Hepatocyte (in vitro differentiated cells): ENCODE measurements around the gene MEF2B. TPM values are rescaled to one million over a fixed set of nuclear protein-coding genes. Genes with fewer than 3 reads are reported as not detected.

Experiments used
- DNase-seq: peaks from one replicate; pipeline ENCODE4 v3.0.0-alpha.2; 2016; ENCODE audit warnings: low spot score
- H2AFZ ChIP-seq: fragments of 200-600 bp; sonication (generic); 2 replicates; pipeline ENCODE4 v1.6.0; 2016; ENCODE audit warnings: antibody characterized with exemption, mild to moderate bottlenecking
- H3K27ac ChIP-seq: fragments of 200-600 bp; sonication (generic); 2 replicates; pipeline ENCODE4 v1.5.1; 2016; ENCODE audit warnings: mild to moderate bottlenecking
- H3K27me3 ChIP-seq: fragments of 200-600 bp; sonication (generic); 2 replicates; pipeline ENCODE4 v1.6.1; 2016
- H3K36me3 ChIP-seq: fragments of 200-600 bp; sonication (generic); replicated peaks from 2 replicates; pipeline ENCODE4 v1.5.1; 2016; ENCODE audit warnings: low read depth; ENCODE audit not compliant: insufficient read depth
- H3K4me1 ChIP-seq: fragments of 200-600 bp; sonication (generic); 2 replicates; pipeline ENCODE4 v1.5.1; 2016; ENCODE audit warnings: mild to moderate bottlenecking, moderate library complexity; ENCODE audit not compliant: insufficient read depth
- H3K4me2 ChIP-seq: fragments of 200-600 bp; sonication (generic); 2 replicates; pipeline ENCODE4 v1.6.0; 2016
- H3K4me3 ChIP-seq: fragments of 200-600 bp; sonication (generic); 2 replicates; pipeline ENCODE4 v1.5.1; 2016; ENCODE audit warnings: mild to moderate bottlenecking
- H3K79me2 ChIP-seq: fragments of 200-600 bp; sonication (generic); 2 replicates; pipeline ENCODE4 v1.6.0; 2017; ENCODE audit warnings: mild to moderate bottlenecking
- H3K9me2 ChIP-seq: fragments of 200-600 bp; sonication (generic); replicated peaks from 2 replicates; pipeline ENCODE4 v1.6.0; 2017; ENCODE audit warnings: mild to moderate bottlenecking; ENCODE audit not compliant: insufficient read depth
- H3K9me3 ChIP-seq: fragments of 200-600 bp; sonication (generic); 2 replicates; pipeline ENCODE4 v1.5.1; 2016; ENCODE audit warnings: low read depth, mild to moderate bottlenecking
- H4K20me1 ChIP-seq: fragments of 200-600 bp; sonication (generic); 2 replicates; pipeline ENCODE4 v1.6.0; 2016; ENCODE audit warnings: mild to moderate bottlenecking; ENCODE audit not compliant: insufficient read depth, poor library complexity, severe bottlenecking
- EZH2 ChIP-seq: fragments of 200-600 bp; sonication (generic); IDR thresholded peaks from 2 replicates; pipeline ENCODE4 v1.6.1; 2016; ENCODE audit warnings: antibody characterized with exemption, mild to moderate bottlenecking, borderline replicate concordance
- EZH2phosphoT487 ChIP-seq: fragments of 200-600 bp; sonication (generic); IDR thresholded peaks from one replicate; pipeline ENCODE4 v1.6.1; 2018; ENCODE audit warnings: antibody characterized with exemption, mild to moderate bottlenecking, low read depth, moderate library complexity; ENCODE audit not compliant: unreplicated experiment, severe bottlenecking
- WGBS: methylation state at CpG from one replicate; pipeline ENCODE4 v1.1.6; 2016; ENCODE audit warnings: low lambda C conversion rate; ENCODE audit errors: missing lambda C conversion rate; 5-methylcytosine and 5-hydroxymethylcytosine counted together
- polyA plus RNA-seq: library from polyadenylated mRNA; unstranded; fragments of >200 nt; fragmentation: Nextera tagmentation; extraction: Ambion mirVana; gene quantifications from 2 replicates; pipeline ENCODE4 v1.2.1, GENCODE V29; 2016
- total RNA-seq: library from RNA; depleted of rRNA; stranded (reverse); fragments of >200 nt; gene quantifications from 2 replicates; pipeline ENCODE4 v1.2.3, GENCODE V29; 2014
- TF ChIP-seq, protein P1 (sequence below): fragments of 200-600 bp; sonication (generic); IDR thresholded peaks from 2 replicates; pipeline ENCODE4 v1.5.1; 2016; ENCODE audit warnings: antibody characterized with exemption, mild to moderate bottlenecking; ENCODE audit not compliant: poor library complexity

Gene MEF2B
- total and polyA plus RNA-seq, 2 experiments from 2014 or later = 0.70 to 2.6 TPM

DNA sequence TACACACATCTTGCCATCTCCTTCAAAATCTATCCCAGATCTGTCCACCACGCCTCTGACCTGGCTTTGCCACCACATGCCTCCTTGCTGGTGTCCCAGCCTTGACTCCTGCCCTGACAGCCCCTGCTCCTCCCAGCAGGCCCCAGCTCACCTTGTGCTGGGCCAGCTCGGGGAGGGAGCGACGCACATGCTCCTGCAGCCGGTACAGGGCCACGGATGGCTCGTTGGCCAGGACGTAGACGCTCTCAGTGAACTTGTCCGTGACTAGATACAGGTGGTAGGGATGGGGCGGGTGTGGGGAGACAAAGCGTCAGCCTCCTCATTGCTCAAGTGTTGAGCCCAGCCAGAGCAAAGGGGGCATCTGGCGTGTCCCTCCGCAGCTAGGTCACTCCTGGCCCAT is 16.7 kb upstream of the MEF2B start:
- H3K4me1 ChIP-seq = peaks cover 7% of the 10 kb centered on the region
- no peak for DNase-seq
- H3K4me3 ChIP-seq = no peak overlapping the region
- no peaks in the 10 kb centered on the region for H3K27me3 ChIP-seq
- whole genome bisulfite sequencing = 96% methylated on average over 14 of the region's 14 CpGs
- no peaks in the 10 kb centered on the region for H3K9me3 ChIP-seq
- H3K79me2 ChIP-seq = peaks cover 26% of the 10 kb centered on the region
- no peak overlapping the region for H3K4me2 ChIP-seq
- no peaks in the 10 kb centered on the region for H3K36me3 ChIP-seq
- H2AFZ ChIP-seq = no peak overlapping the region
- H4K20me1 ChIP-seq = no peaks in the 10 kb centered on the region
- TF ChIP-seq EZH2phosphoT487 (no peak), EZH2 (no peak)
- TF ChIP-seq, protein P1, sequence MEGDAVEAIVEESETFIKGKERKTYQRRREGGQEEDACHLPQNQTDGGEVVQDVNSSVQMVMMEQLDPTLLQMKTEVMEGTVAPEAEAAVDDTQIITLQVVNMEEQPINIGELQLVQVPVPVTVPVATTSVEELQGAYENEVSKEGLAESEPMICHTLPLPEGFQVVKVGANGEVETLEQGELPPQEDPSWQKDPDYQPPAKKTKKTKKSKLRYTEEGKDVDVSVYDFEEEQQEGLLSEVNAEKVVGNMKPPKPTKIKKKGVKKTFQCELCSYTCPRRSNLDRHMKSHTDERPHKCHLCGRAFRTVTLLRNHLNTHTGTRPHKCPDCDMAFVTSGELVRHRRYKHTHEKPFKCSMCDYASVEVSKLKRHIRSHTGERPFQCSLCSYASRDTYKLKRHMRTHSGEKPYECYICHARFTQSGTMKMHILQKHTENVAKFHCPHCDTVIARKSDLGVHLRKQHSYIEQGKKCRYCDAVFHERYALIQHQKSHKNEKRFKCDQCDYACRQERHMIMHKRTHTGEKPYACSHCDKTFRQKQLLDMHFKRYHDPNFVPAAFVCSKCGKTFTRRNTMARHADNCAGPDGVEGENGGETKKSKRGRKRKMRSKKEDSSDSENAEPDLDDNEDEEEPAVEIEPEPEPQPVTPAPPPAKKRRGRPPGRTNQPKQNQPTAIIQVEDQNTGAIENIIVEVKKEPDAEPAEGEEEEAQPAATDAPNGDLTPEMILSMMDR = no peak
- H3K27ac ChIP-seq = no peak overlapping the region
- no peaks in the 10 kb centered on the region for H3K9me2 ChIP-seq

DNA sequence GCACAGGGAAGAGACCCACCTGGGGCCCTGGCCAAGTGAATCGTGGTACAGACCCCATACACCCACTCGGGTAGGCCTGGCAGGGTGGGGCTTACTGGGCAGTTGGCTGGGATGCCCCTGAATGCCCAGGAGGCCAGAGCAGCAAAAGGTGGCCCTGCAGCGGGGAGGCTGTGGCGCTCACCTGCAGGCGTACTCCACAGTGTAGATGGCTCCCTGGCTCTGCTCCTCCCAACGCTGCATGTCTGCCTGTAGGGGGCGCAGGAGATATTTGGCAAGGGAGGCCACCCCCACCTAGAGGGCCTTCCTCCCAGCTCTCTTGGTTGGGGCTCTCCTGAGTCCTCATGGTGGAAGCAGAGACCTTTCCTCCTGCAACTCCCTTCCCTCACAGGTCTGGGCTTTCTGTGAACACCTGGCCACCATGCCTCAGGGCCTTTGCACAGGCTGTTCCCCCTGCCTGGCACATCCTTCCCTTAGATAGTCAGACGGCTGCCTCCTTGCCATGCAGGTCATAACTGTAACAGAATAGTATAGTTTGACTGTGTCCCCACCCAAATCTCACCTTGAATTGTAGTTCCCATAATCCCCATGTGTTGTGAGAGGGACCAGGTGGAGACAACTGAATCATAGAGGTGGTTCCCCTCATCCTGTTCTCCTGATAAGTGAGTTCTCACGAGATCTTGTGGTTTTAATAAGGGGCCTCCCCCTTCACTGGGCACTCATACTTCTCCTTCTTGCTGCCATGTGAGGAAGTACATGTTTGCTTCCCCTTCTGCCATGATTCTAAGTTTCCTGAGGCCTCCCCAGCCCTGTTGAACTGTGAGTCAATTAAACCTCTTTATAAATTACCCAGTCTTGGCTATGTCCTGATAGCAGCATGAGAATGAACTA is 16.0 kb upstream of the MEF2B start:
- Histone ChIP-seq H3K9me2 (no peaks in the 10 kb centered on the region), H3K36me3 (no peaks in the 10 kb centered on the region), H3K79me2 (peaks cover 20% of the 10 kb centered on the region), H3K4me3 (no peak overlapping the region), H3K9me3 (no peaks in the 10 kb centered on the region), H3K27ac (no peak overlapping the region), H2AFZ (no peak overlapping the region), H4K20me1 (no peaks in the 10 kb centered on the region), H3K27me3 (no peaks in the 10 kb centered on the region), H3K4me2 (no peak overlapping the region), H3K4me1 (peaks cover 6% of the 10 kb centered on the region)
- 64% methylated on average over 9 of the region's 9 CpGs for WGBS
- TF ChIP-seq, protein P1 = peak; percentile 39
- no peak for TF ChIP-seq EZH2
- no peak for TF ChIP-seq EZH2phosphoT487
- peak; percentile 59 for DNase-seq

DNA sequence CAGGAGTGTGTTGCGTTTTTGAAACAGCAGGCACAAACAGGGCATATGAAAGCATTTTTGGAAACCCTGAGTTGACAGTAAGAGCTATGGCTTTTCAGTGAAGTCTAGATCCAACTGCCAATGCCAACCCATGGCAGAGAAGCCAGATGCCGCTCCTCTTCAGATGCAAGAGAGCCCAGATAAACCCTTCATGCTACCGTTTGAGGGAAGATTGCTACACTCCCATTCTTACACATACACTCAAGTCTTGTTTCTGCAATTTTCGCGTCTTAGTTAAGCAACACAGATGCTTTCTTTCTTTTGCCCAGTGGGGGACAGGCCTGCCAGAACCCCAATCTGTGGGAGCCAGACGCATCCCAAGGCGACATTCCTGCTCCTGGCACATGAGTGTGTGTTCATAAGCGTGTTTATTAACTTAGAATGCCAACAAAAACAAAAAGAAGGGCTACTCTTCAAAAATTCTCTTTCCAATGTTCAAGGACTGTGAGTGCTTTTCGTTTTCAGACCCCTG is 11.5 kb upstream of the MEF2B start:
- TF ChIP-seq, protein P1 = no peak
- TF ChIP-seq EZH2phosphoT487 (no peak), EZH2 (no peak)
- 95% methylated on average over 9 of the region's 9 CpGs for WGBS
- Histone ChIP-seq H3K4me3 (no peak overlapping the region), H4K20me1 (no peaks in the 10 kb centered on the region), H3K79me2 (no peaks in the 10 kb centered on the region), H3K36me3 (no peaks in the 10 kb centered on the region), H3K27me3 (no peaks in the 10 kb centered on the region), H3K27ac (no peak overlapping the region), H3K4me2 (no peak overlapping the region), H3K4me1 (no peaks in the 10 kb centered on the region), H2AFZ (no peak overlapping the region), H3K9me3 (no peaks in the 10 kb centered on the region), H3K9me2 (no peaks in the 10 kb centered on the region)
- DNase-seq = no peak
